HAP-1 (cell line): Measurements from ENCODE around the gene NEK10.
A peak's percentile ranks its signal among the peaks of the same experiment; 100 is the strongest.

Experiments
- DNase-seq, 2 experiments: peaks; one replicate each; pipeline ENCODE4 v3.0.0-alpha.2; 2016 to 2020; ENCODE audit warnings: low spot score in 2 of 2
- H3K27me3 ChIP-seq: fragments of 250-450 bp; sonication (Bioruptor Pico); 2 replicates; pipeline ENCODE4 v1.5.1; 2020; ENCODE audit warnings: low read depth, mild to moderate bottlenecking, moderate library complexity
- H3K36me3 ChIP-seq: fragments of 250-450 bp; sonication (Bioruptor Pico); replicated peaks from 2 replicates; pipeline ENCODE4 v1.5.1; 2020; ENCODE audit warnings: mild to moderate bottlenecking
- H3K4me1 ChIP-seq: fragments of 250-450 bp; sonication (Bioruptor Pico); 2 replicates; pipeline ENCODE4 v1.5.1; 2020; ENCODE audit warnings: mild to moderate bottlenecking
- H3K4me3 ChIP-seq: fragments of 250-450 bp; sonication (Bioruptor Pico); 2 replicates; pipeline ENCODE4 v1.5.1; 2020; ENCODE audit warnings: mild to moderate bottlenecking, moderate library complexity
- H3K9me3 ChIP-seq: fragments of 250-450 bp; sonication (Bioruptor Pico); 2 replicates; pipeline ENCODE4 v1.5.1; 2020; ENCODE audit warnings: mild to moderate bottlenecking, moderate library complexity
- in situ Hi-C: fragments of 300-500 bp; cut with MboI; formaldehyde crosslinking; loops from 3 replicates; pipeline ENCODE4 v1.14.3; 2020; ENCODE audit warnings: low sequenced_read_pairs, inconsistent platforms, mixed read lengths

Gene NEK10

DNA sequence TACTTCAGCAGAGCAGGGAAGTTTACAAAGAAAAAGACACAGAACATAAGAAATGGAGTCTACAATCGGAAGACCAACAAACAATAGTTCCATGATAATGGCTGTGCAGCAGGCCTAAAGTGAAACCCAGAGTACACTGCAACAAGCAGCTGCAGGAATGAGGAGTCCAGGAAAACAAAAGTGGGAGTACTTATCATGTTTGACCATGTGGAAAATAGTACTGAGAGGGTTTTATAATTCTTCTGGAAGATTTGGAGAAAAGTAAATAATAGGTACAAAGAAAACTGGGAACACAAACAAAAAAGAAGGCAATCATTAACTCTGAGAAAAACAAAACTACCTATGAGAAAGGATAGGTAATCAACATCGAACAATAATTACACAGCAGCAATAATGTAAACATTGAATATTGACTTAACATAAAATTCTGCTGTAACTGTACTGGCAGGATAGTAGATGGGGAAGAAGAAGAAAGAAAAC is 87.5 kb downstream of the NEK10 start:
- H3K27me3 ChIP-seq: no peaks in the 10 kb centered on the region
- in situ Hi-C loops: no loop called here
- no peak overlapping the region for H3K4me3 ChIP-seq
- DNase-seq: no peak
- H3K36me3 ChIP-seq: no peaks in the 10 kb centered on the region
- H3K9me3 ChIP-seq: no peaks in the 10 kb centered on the region
- H3K4me1 ChIP-seq: peaks cover 3% of the 10 kb centered on the region

DNA sequence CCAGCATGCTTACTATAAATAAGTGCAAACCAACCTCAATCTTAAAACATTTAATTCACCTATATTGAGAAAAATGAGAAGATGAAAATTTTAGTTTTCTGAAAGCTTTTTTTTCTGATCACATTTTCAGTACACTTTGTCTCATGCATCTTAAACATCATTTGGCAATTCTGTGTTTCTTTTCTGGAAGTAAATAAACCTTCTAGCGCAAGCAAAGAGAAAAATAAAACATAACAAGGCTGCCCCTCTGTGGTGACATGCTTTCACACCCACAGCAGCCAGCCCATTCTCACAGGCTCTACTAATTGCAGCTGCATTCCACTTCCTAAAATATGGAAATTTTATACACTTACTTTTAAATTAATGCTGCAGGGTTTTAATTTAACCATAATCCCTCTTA is 90.1 kb downstream of the NEK10 start:
- Histone ChIP-seq H3K36me3 (no peaks in the 10 kb centered on the region), H3K4me3 (no peak overlapping the region), H3K9me3 (no peaks in the 10 kb centered on the region), H3K4me1 (peaks cover 3% of the 10 kb centered on the region), H3K27me3 (no peaks in the 10 kb centered on the region)
- in situ Hi-C loops: loop anchor here (10.0 kb wide), 1 partner anchor 144 kb away; no protein-coding TSS in a partner anchor
- DNase-seq: peak; percentile 38 to 45

DNA sequence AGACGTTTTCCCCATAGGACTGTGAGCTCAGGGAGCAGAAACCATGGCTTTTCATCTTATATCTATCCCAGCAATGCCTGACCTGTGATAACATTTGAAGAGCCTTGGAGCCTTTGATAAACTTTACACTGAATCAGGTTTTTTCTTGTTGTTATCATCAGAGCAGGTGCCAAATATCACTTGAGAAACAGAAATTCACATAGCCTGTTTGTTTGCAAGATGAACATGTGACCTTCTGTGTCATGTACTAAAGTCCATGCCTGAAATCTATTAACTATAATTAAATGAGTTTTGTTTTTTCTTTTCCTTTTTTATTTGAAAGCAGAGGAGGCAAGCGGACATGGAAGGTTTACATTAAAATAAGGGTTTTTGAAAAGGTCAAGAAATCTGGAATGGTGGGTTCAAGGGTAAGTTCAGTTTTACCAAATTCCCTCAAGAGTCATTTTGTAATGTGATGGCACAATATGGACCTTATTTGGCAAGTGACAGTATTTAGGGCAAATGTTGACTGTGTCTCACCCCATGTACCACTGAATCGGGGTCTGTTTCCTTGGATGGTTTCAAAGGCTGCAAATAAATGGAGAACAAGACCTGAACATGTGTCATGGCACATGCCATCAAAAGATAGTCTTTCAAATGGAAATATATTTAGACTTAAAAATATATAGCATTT is 90.7 kb downstream of the NEK10 start:
- in situ Hi-C loops: loop anchor here (10.0 kb wide), 1 partner anchor 144 kb away; no protein-coding TSS in a partner anchor
- Histone ChIP-seq H3K9me3 (no peaks in the 10 kb centered on the region), H3K36me3 (no peaks in the 10 kb centered on the region), H3K4me3 (no peak overlapping the region), H3K4me1 (peaks cover 3% of the 10 kb centered on the region), H3K27me3 (no peaks in the 10 kb centered on the region)
- no peak for DNase-seq

DNA sequence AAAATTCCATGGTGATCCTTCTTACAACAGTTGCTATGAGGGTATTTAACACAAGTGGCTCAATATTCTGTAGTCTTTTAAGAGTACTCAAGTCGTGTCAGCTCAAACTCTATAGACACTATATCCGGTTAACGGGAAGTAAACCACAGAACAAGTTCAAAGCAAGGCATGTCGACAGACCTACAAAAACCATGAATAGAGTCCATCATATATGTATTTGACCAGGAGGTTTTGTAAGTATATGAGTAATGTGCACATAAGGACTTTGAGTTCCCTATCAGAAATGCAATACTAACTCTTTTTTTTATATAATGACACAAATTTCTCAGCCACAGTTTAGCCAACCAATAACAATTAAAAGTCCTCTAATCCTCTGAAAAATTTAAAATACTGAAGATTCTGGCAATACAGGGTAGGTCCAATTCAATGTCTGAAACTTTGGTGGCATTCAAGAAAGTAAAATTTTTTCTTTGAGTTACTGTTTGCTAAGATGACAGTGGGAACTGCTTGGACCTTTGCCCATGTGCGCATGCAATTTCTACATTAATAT is 93.7 kb downstream of the NEK10 start:
- Histone ChIP-seq H3K27me3 (no peaks in the 10 kb centered on the region), H3K4me3 (no peak overlapping the region), H3K9me3 (no peaks in the 10 kb centered on the region), H3K36me3 (no peaks in the 10 kb centered on the region), H3K4me1 (peaks cover 3% of the 10 kb centered on the region)
- in situ Hi-C loops: loop anchor here (10.0 kb wide), 1 partner anchor 141 kb away; no protein-coding TSS in a partner anchor
- no peak for DNase-seq

DNA sequence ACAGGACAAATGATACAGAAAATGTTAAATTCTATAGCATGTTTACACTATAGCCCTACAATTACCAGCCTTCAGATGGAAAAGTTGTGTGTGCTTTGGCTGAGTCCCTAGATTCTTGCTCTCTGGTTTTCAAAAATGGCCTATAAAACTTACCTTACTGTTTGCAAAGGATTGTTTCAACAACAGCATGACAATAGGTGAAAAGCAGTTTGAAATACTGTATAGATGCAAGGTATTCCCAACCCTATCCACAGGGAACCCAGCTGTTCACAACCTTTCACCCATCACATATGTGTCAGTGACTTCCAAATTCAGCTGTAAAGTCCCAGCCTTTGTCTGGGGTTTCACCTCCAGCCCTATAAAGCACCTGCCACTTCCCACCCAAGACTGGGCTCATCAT is 97.3 kb downstream of the NEK10 start:
- no peaks in the 10 kb centered on the region for H3K4me1 ChIP-seq
- no peak overlapping the region for H3K4me3 ChIP-seq
- no peak for DNase-seq
- H3K9me3 ChIP-seq: no peaks in the 10 kb centered on the region
- no peaks in the 10 kb centered on the region for H3K27me3 ChIP-seq
- no peaks in the 10 kb centered on the region for H3K36me3 ChIP-seq
- in situ Hi-C loops: loop anchor here (10.0 kb wide), 1 partner anchor 137 kb away; no protein-coding TSS in a partner anchor

DNA sequence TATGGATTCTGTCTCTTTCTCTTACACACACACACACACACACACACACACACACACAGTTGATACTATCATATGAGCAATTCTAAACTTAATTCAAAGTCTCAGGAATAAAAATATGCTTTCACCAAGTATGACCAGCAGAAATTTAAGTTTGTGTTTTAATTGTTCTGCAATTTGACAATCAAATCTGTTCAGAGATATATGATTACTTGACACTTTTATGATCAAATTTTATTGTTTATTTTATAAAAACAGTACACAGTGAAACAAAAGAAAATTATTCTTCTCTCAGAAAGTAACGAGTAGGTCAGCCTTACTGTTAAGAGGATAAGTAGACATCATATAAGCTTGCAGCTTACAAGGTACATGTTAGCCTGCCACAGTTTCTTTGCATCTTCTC is 114.3 kb downstream of the NEK10 start:
- no peaks in the 10 kb centered on the region for H3K9me3 ChIP-seq
- no peaks in the 10 kb centered on the region for H3K27me3 ChIP-seq
- H3K4me3 ChIP-seq: no peak overlapping the region
- in situ Hi-C loops: no loop called here
- DNase-seq: no peak
- no peaks in the 10 kb centered on the region for H3K36me3 ChIP-seq
- no peaks in the 10 kb centered on the region for H3K4me1 ChIP-seq

DNA sequence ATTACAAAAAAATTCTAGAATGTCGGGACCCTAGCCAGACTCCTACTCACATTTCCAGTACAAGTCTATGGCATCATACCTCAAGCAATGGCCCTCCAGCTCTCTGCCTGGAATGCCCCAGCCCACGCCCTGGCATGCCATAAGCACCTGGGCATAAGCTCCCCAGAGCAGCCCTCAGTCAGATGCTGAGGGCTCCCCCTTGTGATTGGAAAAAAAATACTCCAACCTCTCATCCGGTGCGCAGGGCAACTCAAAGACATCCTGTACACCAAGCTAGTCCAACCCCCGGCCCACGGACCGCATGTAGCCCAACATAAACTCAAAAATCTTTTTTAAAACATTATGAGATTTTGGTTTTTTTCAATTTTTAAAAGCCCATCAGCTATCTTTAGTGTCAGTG is 115.4 kb downstream of the NEK10 start:
- Histone ChIP-seq H3K4me1 (no peaks in the 10 kb centered on the region), H3K4me3 (no peak overlapping the region), H3K27me3 (no peaks in the 10 kb centered on the region), H3K36me3 (no peaks in the 10 kb centered on the region), H3K9me3 (no peaks in the 10 kb centered on the region)
- peak; percentile 31 to 60 for DNase-seq
- in situ Hi-C loops: no loop called here

DNA sequence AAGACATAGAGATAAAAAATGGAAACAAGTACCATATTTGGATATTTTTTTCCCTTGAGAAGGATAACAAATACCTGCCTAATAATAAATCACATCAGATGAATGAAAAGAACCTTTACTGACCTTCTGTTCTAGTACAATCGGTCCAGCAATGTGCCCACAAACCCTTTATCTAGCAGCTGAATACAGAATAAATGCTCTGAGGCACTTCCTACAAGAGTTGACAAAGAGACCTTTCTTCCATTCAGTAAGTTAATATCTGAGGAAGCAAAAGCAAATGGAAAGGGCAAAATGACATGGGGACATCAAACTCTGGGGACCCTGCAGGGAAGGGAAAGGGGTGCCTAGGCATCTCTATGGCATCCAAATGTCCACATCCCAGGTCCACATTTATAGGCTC is 115.8 kb downstream of the NEK10 start:
- DNase-seq: no peak
- Histone ChIP-seq H3K36me3 (no peaks in the 10 kb centered on the region), H3K27me3 (no peaks in the 10 kb centered on the region), H3K4me1 (no peaks in the 10 kb centered on the region), H3K9me3 (no peaks in the 10 kb centered on the region), H3K4me3 (no peak overlapping the region)
- in situ Hi-C loops: no loop called here

DNA sequence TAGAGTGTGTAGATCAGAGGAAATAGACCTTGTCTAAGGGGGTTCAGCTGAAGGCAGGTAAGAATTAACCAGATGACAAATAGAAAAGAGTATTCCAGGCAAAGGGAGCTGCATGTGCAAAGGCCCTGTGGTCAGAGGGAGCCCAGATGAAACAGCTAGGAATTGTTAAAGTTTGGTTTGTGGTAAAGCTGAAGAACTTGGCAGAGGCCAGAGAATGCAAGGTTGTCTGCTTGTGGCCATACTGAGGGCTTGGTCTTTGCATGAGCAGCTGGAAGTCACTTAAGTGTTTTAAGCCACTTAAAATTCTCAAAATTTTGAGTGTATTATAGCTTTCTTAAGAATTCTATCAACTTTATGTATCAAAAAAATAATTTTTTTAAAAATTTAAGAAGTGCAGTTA is 116.5 kb downstream of the NEK10 start:
- Histone ChIP-seq H3K4me3 (no peak overlapping the region), H3K27me3 (no peaks in the 10 kb centered on the region)
- in situ Hi-C loops: no loop called here

DNA sequence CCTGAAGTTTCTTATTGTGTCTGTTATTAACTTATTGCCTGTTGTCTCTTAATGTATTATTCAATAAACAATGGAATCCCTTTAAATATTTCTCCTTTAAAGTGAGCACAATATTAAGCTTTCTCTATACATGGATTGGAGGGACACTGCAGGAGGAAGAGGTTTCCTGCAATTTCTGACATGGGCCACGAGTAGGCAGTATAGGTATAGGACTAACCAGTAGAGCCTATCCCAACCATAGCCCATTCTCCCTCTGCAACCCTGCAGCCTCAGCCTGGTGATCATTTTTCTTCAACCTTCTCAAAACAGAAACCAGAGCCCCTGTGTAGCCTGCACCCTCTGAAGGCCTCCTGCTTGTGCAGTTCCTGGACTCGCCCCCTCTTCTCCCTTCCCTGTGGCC is 124.8 kb downstream of the NEK10 start:
- Histone ChIP-seq H3K4me3 (no peak overlapping the region), H3K27me3 (no peaks in the 10 kb centered on the region), H3K36me3 (no peaks in the 10 kb centered on the region), H3K9me3 (no peaks in the 10 kb centered on the region), H3K4me1 (no peaks in the 10 kb centered on the region)
- in situ Hi-C loops: no loop called here
- no peak for DNase-seq

More for the DNA sequence above, 116.5 kb downstream of the NEK10 start:
- no peaks in the 10 kb centered on the region for H3K4me1 ChIP-seq
- no peaks in the 10 kb centered on the region for H3K36me3 ChIP-seq
- H3K9me3 ChIP-seq: no peaks in the 10 kb centered on the region
- DNase-seq: no peak

DNA sequence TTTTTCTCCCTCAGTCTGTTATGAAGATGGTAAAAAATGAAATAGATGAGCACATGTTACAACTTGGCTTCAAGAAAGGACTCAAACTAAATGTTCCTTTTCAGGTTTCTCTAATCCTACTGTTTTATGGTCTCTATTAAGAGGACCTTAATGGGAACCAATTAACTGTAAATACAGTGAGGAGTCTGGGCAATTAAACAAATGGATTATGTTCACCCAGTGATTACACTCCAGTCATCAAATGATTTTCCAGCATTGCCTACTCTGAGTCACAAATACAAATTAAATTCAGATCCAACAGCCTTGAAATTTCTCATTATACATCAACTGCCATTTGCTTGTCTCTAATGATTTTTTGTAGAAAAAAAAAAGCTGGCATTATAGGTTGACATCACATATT is 129.2 kb downstream of the NEK10 start:
- Histone ChIP-seq H3K4me1 (no peaks in the 10 kb centered on the region), H3K4me3 (no peak overlapping the region), H3K9me3 (no peaks in the 10 kb centered on the region), H3K36me3 (no peaks in the 10 kb centered on the region), H3K27me3 (no peaks in the 10 kb centered on the region)
- in situ Hi-C loops: no loop called here
- no peak for DNase-seq

DNA sequence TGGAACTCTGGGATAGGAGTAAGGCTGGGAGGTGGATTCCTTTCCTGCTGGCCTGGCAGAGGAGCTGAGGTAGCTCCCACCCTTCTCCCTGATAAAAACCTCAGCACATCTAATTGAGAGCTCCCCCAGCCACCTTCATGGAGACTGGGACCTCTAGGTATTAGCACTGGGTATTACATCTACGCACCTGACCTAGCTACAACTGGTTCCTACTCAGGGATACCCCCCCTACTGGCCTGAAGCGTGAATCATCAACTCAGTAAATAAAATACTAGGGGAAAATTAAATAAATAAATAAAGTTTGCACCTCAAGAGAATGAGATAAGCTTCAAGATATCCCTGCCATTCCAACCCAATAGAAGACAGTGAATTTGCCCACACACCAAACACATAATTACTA is 140.4 kb downstream of the NEK10 start:
- Histone ChIP-seq H3K27me3 (no peaks in the 10 kb centered on the region), H3K4me3 (no peak overlapping the region), H3K36me3 (no peaks in the 10 kb centered on the region), H3K9me3 (no peaks in the 10 kb centered on the region), H3K4me1 (no peaks in the 10 kb centered on the region)
- in situ Hi-C loops: no loop called here
- DNase-seq: peak; percentile 36 to 38

DNA sequence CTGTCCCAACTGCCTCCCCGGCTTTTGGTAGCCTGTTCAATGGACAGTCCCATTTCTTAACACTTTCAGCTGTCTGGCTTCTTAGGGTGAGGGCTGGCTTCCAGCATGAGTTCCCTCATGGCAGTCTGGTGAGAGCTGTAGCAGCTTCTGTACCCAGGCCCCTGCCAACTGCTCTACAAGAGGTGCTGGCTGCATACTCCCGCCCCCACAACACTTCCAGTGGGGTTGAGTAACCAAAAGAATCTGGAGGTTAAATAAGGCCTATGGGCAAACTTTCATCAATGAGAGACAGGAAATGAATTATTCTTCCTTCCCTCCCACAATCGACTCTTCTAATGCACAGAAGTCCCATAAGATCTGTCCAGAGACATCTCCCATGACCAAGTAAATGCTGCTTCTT is 145.0 kb downstream of the NEK10 start:
- DNase-seq: no peak
- no peaks in the 10 kb centered on the region for H3K27me3 ChIP-seq
- H3K9me3 ChIP-seq: no peaks in the 10 kb centered on the region
- no peak overlapping the region for H3K4me3 ChIP-seq
- in situ Hi-C loops: no loop called here
- no peaks in the 10 kb centered on the region for H3K36me3 ChIP-seq
- H3K4me1 ChIP-seq: no peaks in the 10 kb centered on the region

DNA sequence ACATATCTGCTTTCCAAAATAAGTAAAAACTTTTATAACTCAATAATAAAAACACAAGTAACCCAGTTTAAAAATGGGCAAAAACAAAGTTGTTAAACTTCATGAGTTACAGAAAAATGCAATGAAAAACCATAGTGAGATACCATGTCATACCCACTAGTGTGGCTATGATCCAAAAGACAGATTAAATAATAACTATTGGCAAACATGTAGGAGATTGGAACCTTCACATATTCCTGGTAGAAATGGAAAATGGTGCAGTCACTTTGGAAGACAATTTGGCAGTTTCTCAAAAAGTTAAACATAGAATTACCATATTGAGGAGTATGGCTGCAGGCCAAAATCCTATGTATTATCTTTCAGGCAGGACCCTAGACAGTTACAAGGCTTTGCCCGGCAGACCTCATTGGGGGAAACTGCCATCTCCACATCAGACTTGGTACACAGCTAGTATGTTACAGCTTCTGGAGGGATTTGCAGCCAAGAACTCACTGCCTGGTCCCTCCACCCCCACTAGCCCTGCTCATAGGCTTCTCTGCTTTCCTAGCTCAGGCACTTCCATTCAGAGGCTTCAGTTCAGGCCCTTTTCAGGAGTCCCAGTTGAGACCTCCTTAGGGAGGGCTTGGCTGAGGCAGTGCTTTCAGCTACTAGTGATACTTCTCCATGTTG is 147.8 kb downstream of the NEK10 start:
- Histone ChIP-seq H3K9me3 (no peaks in the 10 kb centered on the region), H3K4me3 (no peak overlapping the region), H3K4me1 (no peaks in the 10 kb centered on the region), H3K27me3 (no peaks in the 10 kb centered on the region), H3K36me3 (no peaks in the 10 kb centered on the region)
- in situ Hi-C loops: no loop called here
- DNase-seq: no peak
